Fibroblast of lung (primary cell): Measurements from ENCODE around the gene CRNN. TPM values are rescaled to one million over a fixed set of nuclear protein-coding genes. Genes with fewer than 3 reads are reported as not detected.

Experiments used
- DNase-seq, 2 donors: peaks; one replicate each; pipeline versions ENCODE4 v3.0.0 to v3.0.0-alpha.2; 2010; ENCODE audit warnings: low read depth in 2 of 2
- H2AFZ ChIP-seq: 2 replicates; pipeline ENCODE4 v1.5.1; 2012; ENCODE audit warnings: low read length, control low read depth, inconsistent platforms
- H3K27ac ChIP-seq: 2 replicates; pipeline ENCODE4 v1.5.1; 2011; ENCODE audit warnings: low read length, control low read depth; ENCODE audit not compliant: insufficient read depth
- H3K27me3 ChIP-seq: 2 replicates; pipeline ENCODE4 v1.5.1; 2011; ENCODE audit warnings: mild to moderate bottlenecking, low read length; ENCODE audit not compliant: control insufficient read depth, insufficient read depth
- H3K36me3 ChIP-seq: 2 replicates; pipeline ENCODE4 v1.5.1; 2011; ENCODE audit warnings: low read length; ENCODE audit not compliant: control insufficient read depth, insufficient read depth
- H3K4me1 ChIP-seq: 2 replicates; pipeline ENCODE4 v1.5.1; 2011; ENCODE audit warnings: low read length; ENCODE audit not compliant: control insufficient read depth, insufficient read depth; ENCODE audit errors: extremely low read depth
- H3K4me2 ChIP-seq: 2 replicates; pipeline ENCODE4 v1.5.1; 2011; ENCODE audit warnings: low read length, control low read depth; ENCODE audit not compliant: insufficient read depth; ENCODE audit errors: extremely low read depth
- H3K4me3 ChIP-seq, 4 experiments: fragments of 200-600 bp in 1 of 4; sonication (generic) in 1 of 4; replicated peaks in 1 of 4; 2 replicates each; pipeline ENCODE4 v1.5.1; 2011 to 2016; ENCODE audit warnings: low read length in 4 of 4, low read depth in 3 of 4, mild to moderate bottlenecking in 3 of 4, control low read depth in 2 of 4, inconsistent platforms in 1 of 4, mixed read lengths in 1 of 4; ENCODE audit not compliant: insufficient read depth in 1 of 4; ENCODE audit errors: control extremely low read depth in 1 of 4
- H3K79me2 ChIP-seq: 2 replicates; pipeline ENCODE4 v1.5.1; 2012; ENCODE audit warnings: mild to moderate bottlenecking, low read length, inconsistent platforms; ENCODE audit not compliant: control insufficient read depth, insufficient read depth
- H3K9ac ChIP-seq: 2 replicates; pipeline ENCODE4 v1.5.1; 2011; ENCODE audit warnings: mild to moderate bottlenecking, low read length, control low read depth; ENCODE audit not compliant: insufficient read depth
- H3K9me3 ChIP-seq: 2 replicates; pipeline ENCODE4 v1.5.1; 2012; ENCODE audit warnings: low read depth, low read length; ENCODE audit not compliant: control insufficient read depth, insufficient read depth
- H4K20me1 ChIP-seq: 2 replicates; pipeline ENCODE4 v1.5.1; 2011; ENCODE audit warnings: low read length; ENCODE audit not compliant: control insufficient read depth, insufficient read depth; ENCODE audit errors: extremely low read depth
- CTCF ChIP-seq, 2 donors: IDR thresholded peaks in 1 of 2; conservative IDR thresholded peaks in 1 of 2; 1 replicate in 1 of 2; 2 replicates in 1 of 2; pipeline ENCODE4 v1.5.1; 2011 to 2012; ENCODE audit warnings: low read length in 2 of 2, control low read depth in 1 of 2, inconsistent platforms in 1 of 2, low read depth in 1 of 2, mild to moderate bottlenecking in 1 of 2
- EZH2 ChIP-seq: IDR thresholded peaks from 2 replicates; pipeline ENCODE4 v1.5.1; 2012; ENCODE audit warnings: low read length, control low read depth, mild to moderate bottlenecking; ENCODE audit errors: missing control alignments
- polyA plus RNA-seq, 2 donors: library from polyadenylated mRNA; depleted of rRNA in 1 of 2; stranded (reverse) in 1 of 2; unstranded in 1 of 2; fragments of >200 nt; gene quantifications; 2 replicates each; pipeline ENCODE4 v1.2.1, GENCODE V29; 2011 to 2012; ENCODE audit warnings: missing spikeins in 1 of 2
- total RNA-seq: library from RNA; depleted of rRNA; stranded (reverse); fragments of >200 nt; gene quantifications from 2 replicates; pipeline ENCODE4 v1.2.1, GENCODE V29; 2014

Gene CRNN
- total and polyA plus RNA-seq, 2 donors (not counting 1 experiment from before 2014, with no cell fraction given): not detected

GRCh38 chr1:152374451-152374850, 39.6 kb downstream of the CRNN start:
- no peak overlapping the region for H3K4me3 ChIP-seq

GRCh38 chr1:152372672-152373071, 41.4 kb downstream of the CRNN start:
- no peak for DNase-seq
- Histone ChIP-seq H3K27me3 (no peaks in the 10 kb centered on the region), H3K4me1 (no peaks in the 10 kb centered on the region), H3K79me2 (no peaks in the 10 kb centered on the region), H3K9me3 (no peaks in the 10 kb centered on the region), H2AFZ (no peak overlapping the region), H3K36me3 (no peaks in the 10 kb centered on the region), H3K27ac (no peak overlapping the region), H3K9ac (no peak overlapping the region), H3K4me2 (no peak overlapping the region), H4K20me1 (no peaks in the 10 kb centered on the region), H3K4me3 (no peak overlapping the region)
- TF ChIP-seq EZH2 (no peak), CTCF (conservative IDR thresholded peaks at IDR 0.05 in 1 of 2, IDR thresholded peaks at IDR 0.05 in 1 of 2; ENCODE audit: low read depth in 1 of 2, low read length in 2 of 2) (no peak)

More at GRCh38 chr1:152374451-152374850, 39.6 kb downstream of the CRNN start:
- Histone ChIP-seq H3K36me3 (no peaks in the 10 kb centered on the region), H3K9ac (no peak overlapping the region), H3K9me3 (no peaks in the 10 kb centered on the region), H3K79me2 (no peaks in the 10 kb centered on the region), H2AFZ (no peak overlapping the region), H3K4me1 (no peaks in the 10 kb centered on the region), H3K4me2 (no peak overlapping the region), H3K27me3 (no peaks in the 10 kb centered on the region), H3K27ac (no peak overlapping the region), H4K20me1 (no peaks in the 10 kb centered on the region)
- no peak for DNase-seq
- TF ChIP-seq CTCF (conservative IDR thresholded peaks at IDR 0.05 in 1 of 2, IDR thresholded peaks at IDR 0.05 in 1 of 2; ENCODE audit: low read depth in 1 of 2, low read length in 2 of 2) (no peak), EZH2 (no peak)

GRCh38 chr1:152367436-152367835, 46.6 kb downstream of the CRNN start:
- Histone ChIP-seq H2AFZ (no peak overlapping the region), H3K4me2 (no peak overlapping the region), H3K27me3 (no peaks in the 10 kb centered on the region), H3K27ac (no peak overlapping the region), H4K20me1 (no peaks in the 10 kb centered on the region), H3K9ac (no peak overlapping the region), H3K9me3 (no peaks in the 10 kb centered on the region), H3K4me3 (no peak overlapping the region), H3K79me2 (no peaks in the 10 kb centered on the region), H3K4me1 (no peaks in the 10 kb centered on the region), H3K36me3 (no peaks in the 10 kb centered on the region)
- TF ChIP-seq EZH2 (no peak), CTCF (conservative IDR thresholded peaks at IDR 0.05 in 1 of 2, IDR thresholded peaks at IDR 0.05 in 1 of 2; ENCODE audit: low read depth in 1 of 2, low read length in 2 of 2) (no peak)
- DNase-seq: no peak
